ENCODE measurements around the gene UBE2Q2.
A peak's percentile ranks its signal among the peaks of the same experiment; 100 is the strongest.
"Not testable (repeated sequence)": the region's sequence is repeated elsewhere in the genome, so short reads cannot be mapped to it uniquely, and the experiment has no call there.

The UBE2Q2 gene

DNA sequence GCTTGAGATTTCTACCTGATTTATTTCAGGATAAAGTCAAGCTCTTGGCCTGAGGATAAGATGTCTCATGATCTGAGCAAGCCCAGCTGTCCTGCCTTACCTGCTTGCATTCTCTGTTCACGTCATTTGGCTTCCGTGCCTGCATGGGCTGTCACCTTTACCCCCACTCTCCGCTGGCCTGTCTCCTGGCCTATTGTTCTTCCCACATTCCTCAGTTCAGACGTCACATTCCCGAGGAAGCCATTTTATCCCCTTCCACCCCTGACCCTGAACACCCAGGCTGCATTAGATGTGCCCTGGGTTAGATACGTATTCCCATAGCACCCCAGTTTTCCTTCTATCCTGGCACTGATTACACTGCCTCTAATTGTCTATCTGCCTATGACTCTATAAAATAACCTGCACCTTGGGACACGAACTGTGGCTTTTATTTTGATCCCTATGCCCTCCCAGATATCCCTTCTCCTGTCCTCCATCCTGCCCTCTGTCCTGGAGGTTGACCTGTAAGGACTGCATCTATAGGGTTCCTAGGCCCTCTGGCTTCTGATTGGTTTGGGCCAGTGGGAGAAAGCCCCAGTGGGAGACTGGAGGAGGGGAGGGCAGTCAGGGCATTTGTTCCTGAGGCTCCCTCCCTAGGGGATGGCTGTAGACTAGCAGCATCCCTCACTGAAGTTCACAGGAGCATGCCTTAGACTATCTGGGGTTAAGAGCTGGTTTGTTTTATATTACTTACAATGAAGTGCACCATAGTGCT lies 19.2 kb upstream of the UBE2Q2 start:
- DNase-seq (ENCODE audit: low read depth in 3 of 3), result no peak

DNA sequence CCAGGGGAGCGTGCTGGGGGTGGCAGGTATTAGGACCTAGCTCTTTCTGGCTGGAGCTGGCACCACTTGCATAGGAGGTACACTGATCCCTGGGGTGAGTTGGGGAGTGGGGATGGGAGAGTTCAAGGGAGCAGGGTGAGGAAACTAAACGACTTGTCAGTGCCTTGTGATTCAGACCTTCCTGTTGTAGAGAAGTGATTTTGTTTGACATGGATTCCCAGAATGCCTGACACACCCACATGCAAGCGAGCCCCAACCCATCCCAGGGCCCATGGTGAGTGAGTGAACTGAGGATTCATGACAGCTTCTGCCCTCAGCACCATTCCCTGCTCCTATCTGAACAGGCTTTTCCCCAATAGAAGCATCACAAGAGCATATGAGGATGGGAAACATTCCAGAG lies 15.6 kb upstream of the UBE2Q2 start:
- DNase-seq (ENCODE audit: low read depth in 3 of 3), result no peak

DNA sequence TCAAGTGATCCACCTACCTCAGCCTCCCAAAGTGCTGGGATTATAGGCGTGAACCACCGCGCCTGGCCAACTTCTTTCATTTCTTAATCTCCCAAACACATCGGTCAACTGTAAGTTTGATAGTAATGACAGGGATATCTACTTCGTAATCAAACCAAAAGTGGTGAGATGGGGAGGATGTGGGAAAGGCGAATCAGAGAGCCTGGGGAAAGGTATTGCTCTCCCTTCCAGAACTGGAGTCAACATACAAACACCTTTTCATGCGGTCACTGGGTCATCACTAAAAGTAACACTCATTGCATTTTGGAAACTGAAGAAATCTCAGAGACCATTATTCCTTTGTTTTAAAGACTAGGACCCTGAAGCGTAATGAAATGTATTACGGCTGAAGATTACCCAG lies 14.8 kb upstream of the UBE2Q2 start:
- no peak for DNase-seq (ENCODE audit: low read depth in 3 of 3)

DNA sequence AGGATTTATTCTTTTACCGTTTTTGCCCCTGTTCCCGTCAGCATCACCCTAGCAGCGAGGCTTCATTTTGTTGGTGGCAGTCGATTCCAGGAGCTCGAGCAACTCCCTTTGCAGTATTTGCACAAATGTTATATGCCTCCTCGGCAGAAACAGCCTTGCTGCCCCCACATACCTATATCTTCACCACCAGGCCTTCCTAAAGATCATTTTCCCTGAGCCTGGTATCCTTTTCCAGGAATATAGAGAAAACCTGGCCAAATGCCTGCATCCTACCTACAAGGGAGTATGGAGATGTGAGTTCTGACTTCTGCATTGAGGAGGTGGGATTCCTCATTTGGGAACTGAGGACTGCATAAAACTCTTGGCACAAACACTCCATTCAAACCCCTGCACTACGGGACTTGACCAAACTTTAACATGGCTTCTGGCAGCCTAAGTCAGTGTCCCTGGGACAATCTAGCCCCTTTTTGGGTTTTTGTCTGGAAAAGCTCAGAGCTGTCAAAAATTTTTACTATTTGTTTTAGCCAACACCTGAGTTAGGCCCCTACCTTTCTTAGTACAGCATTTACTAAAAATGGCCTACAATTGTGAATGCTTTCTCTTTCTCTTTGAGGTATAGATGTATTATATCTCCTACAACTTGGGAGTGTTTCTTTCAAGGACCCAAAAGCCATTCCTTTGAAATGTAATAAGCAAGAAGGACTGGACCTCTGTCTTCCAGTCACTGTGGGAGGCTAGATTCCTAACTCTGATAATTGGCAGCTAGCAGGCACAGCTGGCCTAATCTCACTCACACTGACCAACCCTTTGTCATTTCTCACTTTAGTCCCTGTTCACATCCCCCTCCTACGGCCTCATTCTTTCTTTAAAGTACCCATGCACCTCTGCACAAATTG lies 12.1 kb upstream of the UBE2Q2 start:
- DNase-seq (ENCODE audit: low read depth in 3 of 3), result no peak

DNA sequence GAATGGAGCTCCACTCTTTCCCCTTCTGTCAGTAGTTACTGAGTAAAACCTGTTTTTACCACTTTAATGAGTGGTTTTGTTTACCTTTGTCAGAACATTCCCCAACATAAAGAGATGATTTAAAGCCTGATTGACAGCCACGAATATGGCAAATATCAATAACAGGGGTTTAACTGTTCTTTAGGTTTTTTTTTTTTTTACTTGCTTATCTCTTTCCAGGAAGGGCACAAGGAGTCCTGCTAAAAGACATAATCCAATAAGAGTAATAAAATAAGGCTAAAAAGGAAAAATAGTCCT lies 11.5 kb upstream of the UBE2Q2 start:
- no peak for DNase-seq (ENCODE audit: low read depth in 3 of 3)

DNA sequence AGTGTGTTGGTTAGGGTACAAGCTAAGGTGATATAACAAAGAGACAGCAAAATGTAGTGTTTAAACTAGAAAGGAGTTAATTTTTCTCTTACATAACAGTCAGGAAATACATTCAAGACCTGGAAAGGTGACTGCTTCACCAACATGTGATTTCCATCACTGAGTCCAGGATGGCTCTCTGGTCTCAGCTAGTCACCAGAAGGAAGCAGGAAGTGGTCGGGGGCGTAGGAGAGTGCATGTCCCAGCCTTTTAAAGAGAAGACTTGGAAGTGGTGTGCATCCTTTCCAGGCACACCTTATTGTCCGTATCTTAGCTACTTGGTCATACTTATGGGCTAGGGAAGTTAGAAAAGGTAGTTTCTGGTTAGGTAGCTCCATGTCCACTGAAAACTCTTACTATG lies 11.1 kb upstream of the UBE2Q2 start:
- DNase-seq (ENCODE audit: low read depth in 3 of 3), result no peak

DNA sequence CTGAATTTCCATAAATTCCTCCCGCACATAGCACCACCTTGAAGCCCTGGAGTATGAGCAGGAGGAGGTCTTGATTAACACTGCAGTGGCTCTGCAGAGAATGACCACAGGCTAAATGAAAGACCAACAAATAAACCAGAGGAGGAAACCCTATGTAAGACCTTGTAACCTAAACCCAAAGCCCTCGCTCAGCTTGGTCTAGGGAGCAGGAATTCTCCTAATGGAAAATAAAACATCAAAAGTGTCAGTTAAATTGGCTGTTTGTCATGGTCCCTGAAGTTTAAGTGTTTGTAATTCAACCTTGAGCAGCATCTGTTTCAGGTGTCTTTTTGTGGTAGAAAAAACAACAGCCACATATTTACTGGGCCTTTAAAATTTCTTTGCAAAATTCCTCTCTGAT lies 9.2 kb upstream of the UBE2Q2 start:
- DNase-seq (ENCODE audit: low read depth in 3 of 3), result no peak

DNA sequence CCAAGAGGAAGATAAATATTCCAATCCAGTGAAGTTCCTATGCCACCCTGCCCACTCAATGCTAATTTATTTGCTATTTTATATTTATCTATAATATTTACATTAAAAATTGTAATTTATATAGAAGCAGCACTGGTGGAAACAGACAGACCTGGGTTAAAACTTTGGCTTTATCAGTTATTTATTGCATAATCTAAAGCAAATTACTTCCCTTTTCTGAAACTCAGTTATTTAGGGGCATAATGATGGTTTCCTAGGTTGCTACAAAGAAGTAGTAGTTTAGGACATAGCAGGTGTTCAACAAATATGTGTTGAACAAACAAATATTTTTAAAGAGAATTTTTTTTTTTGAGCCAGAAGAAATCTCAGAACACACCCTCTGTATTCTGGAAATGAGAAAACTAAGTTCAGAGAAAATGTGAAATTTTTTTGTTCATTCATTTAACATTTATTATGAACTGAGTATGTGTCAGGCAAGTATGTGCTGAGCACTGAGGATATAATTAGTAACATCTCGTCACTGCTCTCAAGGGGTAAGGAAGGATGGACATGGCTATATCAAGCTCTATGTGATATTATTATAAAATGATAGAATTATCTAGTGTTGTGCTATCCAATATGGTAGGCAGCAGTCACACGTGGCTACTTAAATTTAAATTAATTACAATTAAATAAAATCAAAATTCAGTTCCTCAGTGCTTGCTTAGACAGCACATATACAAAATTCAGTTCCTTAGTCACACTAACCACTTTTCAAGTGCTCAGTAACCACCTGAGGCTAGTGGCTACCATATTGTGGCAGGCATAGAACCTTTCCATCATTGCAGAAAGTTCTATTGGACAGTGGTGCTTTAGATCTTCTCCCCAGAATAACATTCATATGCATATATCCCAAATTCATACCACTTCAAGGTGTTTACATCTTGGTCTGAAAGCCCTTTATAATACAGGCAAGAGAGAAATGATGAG lies 7.0 kb upstream of the UBE2Q2 start:
- no peak for DNase-seq (ENCODE audit: low read depth in 3 of 3)

DNA sequence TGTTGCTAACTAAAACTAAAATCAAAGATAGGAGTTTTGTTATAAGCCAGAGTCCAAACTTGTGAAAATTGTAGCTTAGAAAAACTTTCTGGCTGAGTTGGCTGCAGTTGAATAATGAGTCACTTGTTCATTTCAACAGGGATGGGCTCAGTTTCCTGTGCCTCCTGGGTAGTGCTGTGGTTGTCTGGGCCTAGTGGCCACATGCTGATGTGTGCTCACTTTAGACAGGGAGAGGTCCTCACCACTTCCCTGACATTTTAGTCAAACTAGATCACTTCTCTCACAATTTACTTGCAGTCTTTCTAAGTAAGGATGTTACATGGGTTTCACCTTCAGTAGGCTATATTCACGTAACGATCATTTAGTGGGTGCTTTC lies 6.3 kb upstream of the UBE2Q2 start:
- DNase-seq (ENCODE audit: low read depth in 3 of 3), result peak in 1 of 3 experiments; percentile 30

DNA sequence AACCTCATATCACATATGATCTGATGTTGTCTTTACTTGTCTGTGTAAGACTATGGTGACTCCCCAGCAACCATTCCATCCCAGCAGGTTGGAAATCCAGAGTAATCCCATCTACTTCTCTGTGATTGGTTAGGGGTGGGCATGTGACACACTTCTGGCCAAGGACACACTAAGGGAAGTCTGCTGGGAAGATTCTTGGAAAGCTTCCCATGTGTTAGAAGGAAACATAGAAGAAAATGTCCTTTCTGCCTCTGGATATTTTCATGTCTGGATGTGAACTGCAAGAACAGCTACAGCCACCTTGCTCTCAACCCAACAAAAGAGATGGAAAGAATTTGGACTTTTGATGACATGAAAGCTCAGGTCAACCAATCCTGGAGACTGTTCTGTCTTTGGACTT lies 2.6 kb upstream of the UBE2Q2 start:
- no peak for DNase-seq (ENCODE audit: low read depth in 3 of 3)

DNA sequence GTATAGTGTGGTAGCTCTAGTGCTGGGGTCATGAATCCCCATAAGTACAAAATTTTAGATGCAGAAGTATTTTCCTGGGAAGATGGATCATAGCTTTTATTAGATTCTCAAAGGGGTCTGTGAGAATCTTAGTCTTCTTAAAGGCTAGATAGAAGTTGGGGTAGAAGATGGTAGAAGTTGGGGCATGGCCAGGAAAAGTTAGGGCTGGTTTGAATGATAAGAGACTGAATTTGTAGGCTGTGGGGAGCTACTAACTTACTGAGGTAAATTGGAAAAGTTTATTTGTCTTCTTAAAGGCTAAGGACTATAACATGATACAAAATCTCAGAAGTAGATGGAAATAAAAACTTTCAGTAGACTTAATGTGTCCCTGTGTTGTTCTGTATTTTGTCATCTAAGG lies 1.6 kb upstream of the UBE2Q2 start:
- DNase-seq (ENCODE audit: low read depth in 3 of 3), result no peak

DNA sequence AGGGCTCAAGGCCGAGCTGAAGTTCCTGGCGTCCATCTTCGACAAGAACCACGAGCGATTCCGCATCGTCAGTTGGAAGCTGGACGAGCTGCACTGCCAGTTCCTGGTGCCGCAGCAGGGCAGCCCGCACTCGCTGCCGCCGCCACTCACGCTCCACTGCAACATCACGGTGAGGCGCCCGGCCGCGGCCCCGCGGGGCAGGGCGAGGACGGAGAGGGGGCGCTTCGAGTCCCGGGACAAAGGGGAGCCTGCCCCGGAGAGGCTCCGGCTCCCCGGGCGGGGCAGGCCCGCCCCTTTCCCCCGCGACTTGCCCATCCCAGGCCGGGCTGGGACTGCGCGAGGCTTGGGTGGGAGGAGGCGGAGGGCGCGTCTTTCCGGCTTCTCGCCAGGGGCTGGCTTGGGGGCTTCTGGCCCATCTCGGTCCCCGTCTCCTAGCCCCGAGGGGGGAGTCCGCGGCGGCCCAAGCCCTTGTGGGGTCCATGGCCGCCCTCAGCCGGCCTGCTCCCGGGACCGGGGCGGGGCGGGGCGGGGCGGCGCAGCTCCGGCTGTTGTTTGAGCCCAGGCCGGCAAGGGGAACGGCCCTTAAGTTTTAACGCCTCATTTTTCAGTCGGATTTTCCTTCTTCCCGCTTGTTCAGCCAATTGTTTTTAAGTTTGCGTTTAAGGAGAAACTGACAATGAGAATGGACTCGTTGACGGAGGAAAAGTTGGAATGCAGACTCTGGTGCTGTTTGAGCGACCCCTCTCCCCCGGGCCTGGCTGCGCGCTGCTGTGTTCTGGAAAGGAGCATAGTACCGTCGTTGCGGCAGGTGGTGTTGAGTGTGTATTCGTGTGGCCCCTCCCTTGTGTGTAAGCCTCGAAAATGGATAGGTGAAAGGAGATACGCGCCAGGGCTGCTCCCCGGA lies 683 bp downstream of the UBE2Q2 start:
- peak; percentile 11 to 45 (median 20) for DNase-seq (ENCODE audit: low read depth in 3 of 3)

DNA sequence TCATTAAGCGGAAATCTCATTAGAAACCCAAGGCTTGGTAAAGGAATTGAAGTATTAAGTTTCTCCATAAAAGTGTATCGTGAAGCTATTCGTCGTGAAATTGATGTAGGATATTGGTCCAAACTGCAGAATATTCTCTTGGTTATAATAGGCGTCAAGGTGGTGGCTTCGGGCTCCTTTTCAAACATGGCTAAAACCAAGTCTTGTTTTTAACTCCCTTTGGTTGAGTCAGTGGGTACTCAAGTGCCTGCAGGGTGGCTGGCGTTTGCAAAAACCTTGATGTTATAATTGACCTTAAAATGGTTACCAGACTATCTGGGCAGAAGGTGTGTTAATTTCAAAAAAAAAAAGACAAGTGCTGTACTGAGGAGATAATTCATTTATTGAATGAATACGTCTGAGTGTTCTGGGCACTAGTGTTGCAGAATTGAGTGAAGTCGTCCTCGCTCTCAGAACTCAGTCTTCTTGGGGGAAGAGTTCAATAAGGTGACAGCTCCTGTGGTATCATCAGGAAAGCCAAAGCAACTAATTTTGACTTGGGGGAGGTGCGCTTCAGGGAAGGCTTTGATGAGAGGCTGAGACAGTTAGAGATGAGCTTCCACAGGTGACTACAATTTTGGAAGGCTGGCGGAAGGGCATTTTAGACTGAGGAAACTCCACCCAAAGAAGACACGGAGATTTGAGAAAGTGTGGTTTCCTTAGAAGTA lies 1.5 kb downstream of the UBE2Q2 start:
- no peak for DNase-seq (ENCODE audit: low read depth in 3 of 3)

DNA sequence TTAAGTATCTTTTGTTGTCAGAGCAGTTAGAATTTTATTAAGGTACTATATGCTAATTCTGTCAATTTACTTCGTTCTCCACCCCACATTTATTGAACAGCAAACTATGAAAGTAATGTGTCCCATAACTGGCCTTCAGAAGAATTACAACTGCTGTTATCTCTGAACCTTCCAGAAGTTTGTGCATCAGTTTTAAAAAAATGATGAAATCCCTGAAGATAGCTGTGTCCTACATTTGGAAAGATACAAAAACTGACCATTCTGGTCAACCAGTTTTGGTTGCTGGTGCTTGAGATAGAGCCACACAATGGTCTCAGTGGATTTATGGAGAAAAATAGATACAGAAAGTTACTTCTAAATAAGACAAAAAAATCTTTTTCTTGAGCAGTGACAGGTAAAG lies 5.9 kb downstream of the UBE2Q2 start:
- no peak for DNase-seq (ENCODE audit: low read depth in 3 of 3)

DNA sequence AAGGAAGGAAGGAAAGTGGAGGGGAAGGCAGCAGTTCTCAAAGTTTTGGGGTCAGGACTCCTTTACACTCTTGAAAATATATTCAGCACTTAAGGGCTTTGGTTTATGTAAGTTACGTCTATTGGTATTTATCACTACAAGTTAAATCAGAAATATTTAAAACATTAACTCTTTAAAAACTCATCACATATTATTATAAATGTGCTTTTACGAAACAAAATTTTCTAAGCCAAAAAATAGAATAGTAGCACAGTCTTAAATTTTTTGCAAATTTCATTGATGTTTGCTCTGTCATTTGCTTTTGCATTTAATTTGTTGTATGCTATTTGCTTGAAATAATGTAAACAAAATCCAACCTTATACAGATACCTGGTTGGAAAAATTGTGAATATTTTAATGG lies 7.5 kb downstream of the UBE2Q2 start:
- DNase-seq (ENCODE audit: low read depth in 3 of 3), result no peak

DNA sequence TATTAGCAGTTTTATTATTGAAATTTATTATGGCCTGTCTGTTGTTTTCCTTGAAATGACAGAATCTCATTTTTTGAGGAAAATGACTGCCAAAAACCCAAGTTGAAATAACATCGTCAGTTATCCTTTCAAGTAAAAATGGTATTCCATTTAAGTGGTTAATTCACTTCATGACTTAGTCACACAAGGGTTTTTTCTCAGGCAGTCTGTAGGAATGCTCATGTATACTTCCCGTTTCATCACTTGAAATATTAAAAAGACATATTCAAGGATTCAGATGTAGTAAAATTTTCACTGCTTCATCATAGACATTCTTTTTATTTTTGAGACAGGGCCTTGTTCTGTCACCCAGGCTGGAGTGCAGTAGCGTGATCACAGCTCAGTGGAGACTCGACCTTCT lies 8.3 kb downstream of the UBE2Q2 start:
- DNase-seq (ENCODE audit: low read depth in 3 of 3), result not testable (repeated sequence)

DNA sequence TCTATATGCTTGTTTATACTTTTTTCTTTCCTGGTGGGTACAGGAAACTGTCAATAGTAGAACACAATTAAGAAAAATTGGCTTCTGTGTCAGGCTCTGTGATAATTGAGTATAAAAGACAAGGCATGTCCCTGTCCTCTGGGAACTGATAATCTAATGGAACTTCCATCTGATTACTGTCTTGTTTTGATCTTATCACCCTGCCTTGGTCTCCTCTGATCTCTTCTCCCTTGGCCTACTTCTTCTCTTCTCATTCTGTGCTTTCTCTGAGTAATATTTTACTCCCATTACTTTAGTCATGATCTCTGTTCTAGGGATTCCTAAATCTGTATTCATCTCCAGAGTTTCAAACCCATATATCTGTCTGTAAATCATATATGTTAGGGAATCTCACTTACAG lies 14.6 kb downstream of the UBE2Q2 start:
- DNase-seq (ENCODE audit: low read depth in 3 of 3), result no peak

DNA sequence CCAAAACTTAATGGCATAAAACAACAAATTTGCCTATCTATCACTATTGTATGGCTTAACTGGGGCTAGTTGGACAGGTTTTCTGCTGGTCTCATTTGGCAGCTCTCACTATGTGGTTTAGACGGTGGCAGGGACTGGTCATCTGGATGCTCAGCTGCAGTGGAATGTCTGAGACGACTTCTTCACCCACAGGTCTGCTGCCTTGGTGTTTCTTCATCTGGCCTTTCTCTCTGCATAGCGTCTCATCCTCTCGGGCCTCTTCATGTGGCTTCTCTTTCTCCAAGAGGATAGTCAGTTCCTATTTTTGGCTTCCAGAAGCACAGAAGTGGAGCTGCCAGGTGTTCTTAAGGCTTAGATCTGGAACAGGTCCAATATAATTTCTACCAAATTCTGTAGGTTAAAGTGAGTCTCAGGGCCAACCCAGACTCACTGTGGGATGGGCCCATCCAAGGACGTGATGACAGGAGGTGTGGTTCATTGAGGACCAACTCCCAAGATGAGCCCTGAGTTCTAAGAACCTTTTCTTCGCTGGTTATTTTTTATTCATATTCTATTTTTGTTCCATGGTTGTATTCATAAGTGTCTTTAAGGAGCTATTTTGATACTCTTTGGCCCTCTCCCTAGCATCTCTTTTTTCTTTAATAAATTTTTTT lies 18.6 kb downstream of the UBE2Q2 start:
- no peak for DNase-seq (ENCODE audit: low read depth in 3 of 3)

DNA sequence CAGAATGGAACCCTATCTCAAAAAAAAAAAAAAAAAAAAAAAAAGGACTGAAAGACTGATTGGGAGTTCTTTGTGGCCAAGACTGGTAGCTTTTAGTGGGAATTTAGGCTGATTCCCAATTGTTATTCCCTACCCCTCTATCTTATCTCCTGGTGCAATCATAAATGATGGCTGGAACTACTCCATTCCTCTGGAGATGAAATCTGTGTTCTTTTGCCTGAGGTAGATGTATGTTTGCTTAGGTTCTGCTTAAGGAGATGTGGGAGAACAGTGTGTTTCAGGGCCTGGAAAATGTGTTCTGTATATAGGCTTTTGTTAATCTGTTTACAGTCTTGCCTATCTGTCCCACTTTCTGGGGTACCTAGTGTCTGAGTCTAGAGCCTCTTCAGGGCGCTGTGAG lies 19.5 kb downstream of the UBE2Q2 start:
- DNase-seq (ENCODE audit: low read depth in 3 of 3), result no peak

Data from stimulated activated CD4-positive, alpha-beta T cell treated with anti-CD3 and anti-CD28 coated beads, TNF-alpha, amount 100 ng/mL, for 24 hours (primary cell).